Suprapubic skin (tissue), 3 donors: ENCODE results near the gene KIF16B.

Experiments
- EP300 ChIP-seq: sonication (generic); formaldehyde crosslinking; IDR thresholded peaks from one replicate; pipeline ENCODE4 v1.6.1; 2017; ENCODE audit warnings: antibody characterized with exemption
- POLR2A ChIP-seq, 2 donors: fragments of 450-650 bp; IDR thresholded peaks; one replicate each; pipeline ENCODE4 v1.6.1; 2017; ENCODE audit warnings: antibody characterized with exemption in 2 of 2, mild to moderate bottlenecking in 2 of 2, moderate library complexity in 2 of 2
- TF ChIP-seq, protein P1 (sequence below), 2 donors: fragments of 200-600 bp in 1 of 2; fragments of 450-650 bp in 1 of 2; sonication (generic) in 1 of 2; IDR thresholded peaks; one replicate each; pipeline ENCODE4 v1.5.1; 2016 to 2019; ENCODE audit warnings: antibody characterized with exemption in 2 of 2, mild to moderate bottlenecking in 1 of 2, moderate library complexity in 1 of 2

DNA sequence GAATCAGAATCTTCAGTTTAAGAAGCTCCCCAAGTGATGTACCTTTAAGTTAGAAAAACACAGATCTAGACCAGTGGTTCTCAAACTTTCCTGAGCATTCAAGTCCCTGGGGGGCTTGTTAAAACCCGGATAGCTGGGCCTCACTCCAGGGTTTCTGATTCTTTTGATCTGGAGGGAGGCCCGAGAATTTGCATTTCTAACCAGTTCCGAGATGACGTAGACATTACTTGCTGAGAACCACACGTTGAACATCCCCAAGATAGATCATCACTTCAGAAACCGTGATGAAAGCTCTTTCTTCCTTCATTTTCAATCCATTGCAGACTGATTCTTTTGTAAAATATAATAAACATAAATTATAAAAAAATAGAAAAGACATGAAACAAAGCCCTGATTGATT is 40.7 kb upstream of the KIF16B start:
- TF ChIP-seq, protein P1, sequence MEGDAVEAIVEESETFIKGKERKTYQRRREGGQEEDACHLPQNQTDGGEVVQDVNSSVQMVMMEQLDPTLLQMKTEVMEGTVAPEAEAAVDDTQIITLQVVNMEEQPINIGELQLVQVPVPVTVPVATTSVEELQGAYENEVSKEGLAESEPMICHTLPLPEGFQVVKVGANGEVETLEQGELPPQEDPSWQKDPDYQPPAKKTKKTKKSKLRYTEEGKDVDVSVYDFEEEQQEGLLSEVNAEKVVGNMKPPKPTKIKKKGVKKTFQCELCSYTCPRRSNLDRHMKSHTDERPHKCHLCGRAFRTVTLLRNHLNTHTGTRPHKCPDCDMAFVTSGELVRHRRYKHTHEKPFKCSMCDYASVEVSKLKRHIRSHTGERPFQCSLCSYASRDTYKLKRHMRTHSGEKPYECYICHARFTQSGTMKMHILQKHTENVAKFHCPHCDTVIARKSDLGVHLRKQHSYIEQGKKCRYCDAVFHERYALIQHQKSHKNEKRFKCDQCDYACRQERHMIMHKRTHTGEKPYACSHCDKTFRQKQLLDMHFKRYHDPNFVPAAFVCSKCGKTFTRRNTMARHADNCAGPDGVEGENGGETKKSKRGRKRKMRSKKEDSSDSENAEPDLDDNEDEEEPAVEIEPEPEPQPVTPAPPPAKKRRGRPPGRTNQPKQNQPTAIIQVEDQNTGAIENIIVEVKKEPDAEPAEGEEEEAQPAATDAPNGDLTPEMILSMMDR (IDR thresholded peaks at IDR 0.05), result no peak
- TF ChIP-seq POLR2A (IDR thresholded peaks at IDR 0.05), result no peak
- no peak for TF ChIP-seq EP300
